T-helper 1 cell treated with Interleukin-12 subunit alpha and Interleukin-12 subunit beta and Interleukin-4 antibody, amounts not matched to agents 30 μg/mL and 1 μg/mL, for 36 hours (primary cell): ENCODE data around the gene TEX38.
"Not testable (repeated sequence)": the region's sequence is repeated elsewhere in the genome, so short reads cannot be mapped to it uniquely, and the experiment has no call there.

ENCODE experiments used
- H3K27ac Mint-ChIP-seq: one replicate; pipeline ENCODE4 v1.8.0; 2021; ENCODE audit warnings: mild to moderate bottlenecking, mixed read lengths
- H3K27me3 Mint-ChIP-seq: one replicate; pipeline ENCODE4 v1.8.0; 2021; ENCODE audit warnings: low read depth, mixed read lengths
- H3K36me3 Mint-ChIP-seq: one replicate; pipeline ENCODE4 v1.8.0; 2021; ENCODE audit warnings: low read depth, mixed read lengths
- H3K4me1 Mint-ChIP-seq: one replicate; pipeline ENCODE4 v1.8.0; 2021; ENCODE audit warnings: low read depth, mixed read lengths
- H3K4me3 Mint-ChIP-seq: one replicate; pipeline ENCODE4 v1.8.0; 2021; ENCODE audit warnings: mild to moderate bottlenecking, moderate library complexity, mixed read lengths
- H3K9me3 Mint-ChIP-seq: one replicate; pipeline ENCODE4 v1.8.0; 2021; ENCODE audit warnings: mixed read lengths

Gene TEX38

DNA sequence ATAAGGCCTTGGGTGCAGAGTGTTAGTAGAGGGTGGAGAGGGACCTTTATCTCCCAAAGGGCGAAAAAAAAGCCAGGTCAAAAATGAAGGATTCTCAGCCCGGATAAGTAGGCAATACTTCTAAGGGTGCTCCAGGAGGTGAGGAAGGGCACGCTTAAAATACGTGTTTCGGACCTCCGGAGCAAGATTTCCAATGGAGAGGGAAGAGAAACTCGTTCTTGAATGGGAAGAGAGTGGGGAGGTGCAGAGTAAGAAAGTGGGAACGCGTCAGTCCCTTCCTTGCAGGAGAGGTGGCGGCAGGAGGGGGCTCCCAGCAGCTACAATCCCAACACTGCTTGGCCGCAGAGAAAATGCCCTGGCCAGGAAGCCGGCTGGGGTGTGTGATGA is 46.7 kb downstream of the TEX38 start:
- Mint-ChIP-seq H3K9me3 (no peaks in the 10 kb centered on the region), H3K27ac (peak overlapping the region; percentile 92), H3K36me3 (peaks cover 21% of the 10 kb centered on the region), H3K4me3 (peak overlapping the region; percentile 92), H3K27me3 (no peaks in the 10 kb centered on the region), H3K4me1 (peaks cover 35% of the 10 kb centered on the region)

GRCh38 chr1:46718727-46719622 is 47.3 kb downstream of the TEX38 start, which contains the start of gene EFCAB14:
Gene EFCAB14 (minus strand): TSS chr1:46719114. CDS start chr1:46718087, 1,027 bp downstream.
- Mint-ChIP-seq H3K27me3 (no peaks in the 10 kb centered on the region), H3K4me1 (peaks cover 35% of the 10 kb centered on the region), H3K4me3 (peak within 1 kb of the TSS; percentile 92)

DNA sequence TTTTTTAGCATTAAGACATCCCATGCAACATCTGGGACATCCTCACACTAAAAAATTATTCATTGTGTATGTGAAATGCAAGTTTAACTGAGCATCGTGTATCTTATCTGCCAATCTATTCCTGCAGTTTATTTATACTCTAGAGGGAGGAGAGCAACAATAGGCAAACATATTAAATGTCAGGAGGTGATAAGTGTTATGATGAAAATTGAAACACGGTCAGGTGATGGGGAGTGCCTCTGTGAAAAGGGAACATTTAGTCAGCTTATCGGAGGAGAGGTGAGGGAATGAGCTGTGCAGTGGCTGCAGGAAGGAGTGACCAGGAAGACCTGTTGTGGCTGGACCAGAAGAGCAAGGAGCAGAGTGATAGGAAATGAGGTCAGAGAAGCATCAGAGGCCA is 48.0 kb downstream of the TEX38 start:
- peak overlapping the region; percentile 79 for H3K27ac Mint-ChIP-seq
- H3K36me3 Mint-ChIP-seq, result peaks cover 21% of the 10 kb centered on the region
- no peaks in the 10 kb centered on the region for H3K27me3 Mint-ChIP-seq
- H3K4me3 Mint-ChIP-seq, result peak overlapping the region; percentile 81
- peaks cover 35% of the 10 kb centered on the region for H3K4me1 Mint-ChIP-seq
- H3K9me3 Mint-ChIP-seq, result no peaks in the 10 kb centered on the region

More at GRCh38 chr1:46718727-46719622, 47.3 kb downstream of the TEX38 start, which contains the start of gene EFCAB14:
- H3K9me3 Mint-ChIP-seq, result no peaks in the 10 kb centered on the region
- H3K36me3 Mint-ChIP-seq, result peaks cover 21% of the 10 kb centered on the region
- peak within 1 kb of the TSS; percentile 92 for H3K27ac Mint-ChIP-seq

- H3K27ac Mint-ChIP-seq, H3K4me3 Mint-ChIP-seq, H3K27me3 Mint-ChIP-seq, H3K9me3 Mint-ChIP-seq: not testable (repeated sequence)
- peaks cover 18% of the 10 kb centered on the region for H3K36me3 Mint-ChIP-seq
- peaks cover 33% of the 10 kb centered on the region for H3K4me1 Mint-ChIP-seq
Observed at GRCh38 chr1:46720319-46720718, 48.7 kb downstream of the TEX38 start.

GRCh38 chr1:46721204-46721603 is 49.5 kb downstream of the TEX38 start:
- Mint-ChIP-seq H3K4me1 (peaks cover 29% of the 10 kb centered on the region), H3K27me3 (peaks cover 9% of the 10 kb centered on the region), H3K36me3 (peaks cover 13% of the 10 kb centered on the region), H3K27ac (no peak overlapping the region), H3K9me3 (no peaks in the 10 kb centered on the region), H3K4me3 (no peak overlapping the region)

- Mint-ChIP-seq H3K36me3 (peaks cover 10% of the 10 kb centered on the region), H3K9me3 (no peaks in the 10 kb centered on the region), H3K4me1 (peaks cover 23% of the 10 kb centered on the region), H3K4me3 (no peak overlapping the region), H3K27me3 (peaks cover 15% of the 10 kb centered on the region), H3K27ac (no peak overlapping the region)
Observed at GRCh38 chr1:46721686-46722205, 50.1 kb downstream of the TEX38 start.
